Heart left ventricle (tissue), 16 donors: ENCODE data around the gene DRC1. TPM values are rescaled to one million over a fixed set of nuclear protein-coding genes. Genes with fewer than 3 reads are reported as not detected.

Source experiments
- ATAC-seq, 4 donors: fragments of 200-7000 bp; cut with Tn5 transposase; one replicate each; pipeline ENCODE4 v1.9.1; 2020 to 2022; ENCODE audit warnings: moderate library complexity in 4 of 4, mild to moderate bottlenecking in 3 of 4, moderate number of reproducible peaks in 1 of 4
- DNase-seq, 5 donors: peaks; one replicate each; pipeline ENCODE4 v3.0.0-alpha.2; 2020
- H3K27ac ChIP-seq, 12 donors: fragments of 200-600 bp; sonication (generic) in 4 of 12; one replicate each; pipeline versions ENCODE4 v1.5.0 to v1.8.0; 2016 to 2022; ENCODE audit warnings: mild to moderate bottlenecking in 2 of 12
- H3K27me3 ChIP-seq, 9 donors: fragments of 200-600 bp; sonication (generic) in 2 of 9; one replicate each; pipeline versions ENCODE4 v1.5.1 to v1.8.0; 2016 to 2022; ENCODE audit warnings: mild to moderate bottlenecking in 3 of 9
- H3K36me3 ChIP-seq, 9 donors: fragments of 200-600 bp; sonication (generic) in 2 of 9; one replicate each; pipeline versions ENCODE4 v1.5.0 to v1.8.0; 2018 to 2022; ENCODE audit warnings: mild to moderate bottlenecking in 2 of 9
- H3K4me1 ChIP-seq, 12 donors: fragments of 200-600 bp; sonication (generic) in 4 of 12; one replicate each; pipeline versions ENCODE4 v1.5.0 to v1.8.0; 2016 to 2022; ENCODE audit warnings: mild to moderate bottlenecking in 3 of 12
- H3K4me3 ChIP-seq, 12 donors: fragments of 200-600 bp; sonication (generic) in 4 of 12; one replicate each; pipeline versions ENCODE4 v1.5.0 to v1.8.0; 2017 to 2022; ENCODE audit warnings: mild to moderate bottlenecking in 9 of 12, moderate library complexity in 4 of 12
- H3K9me3 ChIP-seq, 12 donors: fragments of 200-600 bp; sonication (generic) in 4 of 12; one replicate each; pipeline versions ENCODE4 v1.5.0 to v1.8.0; 2016 to 2022; ENCODE audit warnings: mild to moderate bottlenecking in 1 of 12
- POLR2A ChIP-seq, 2 donors: fragments of 450-650 bp; IDR thresholded peaks; one replicate each; pipeline ENCODE4 v1.6.1; 2017; ENCODE audit warnings: antibody characterized with exemption in 2 of 2, mild to moderate bottlenecking in 2 of 2, moderate library complexity in 2 of 2
- WGBS, 4 donors: extraction: QIAGEN DNeasy Blood & Tissue Kit in 2 of 4; methylation state at CpG; one replicate each; pipeline versions ENCODE4 v1.1.5 to v1.1.7; 2013 to 2018; 5-methylcytosine and 5-hydroxymethylcytosine counted together
- intact Hi-C, 10 donors: fragments of 100-400 bp; cut with DNase I; formaldehyde crosslinking; loops; one replicate each; pipeline versions ENCODE4 v1.11.1 to v1.14.2; 2022
- polyA plus RNA-seq, 2 donors: library from polyadenylated mRNA; stranded (reverse); fragments of 200-250 nt; gene quantifications; one replicate each; pipeline ENCODE4 v1.2.3, GENCODE V29; 2013
- total RNA-seq, 9 donors: library from RNA; depleted of rRNA in 2 of 9; stranded (reverse); fragments of >200 nt in 2 of 9; fragmentation: NEBNext Ultra II Directional in 3 of 9; extraction: Animal tissue kit (Norgen Biotek cat#: 25700) in 3 of 9; gene quantifications; one replicate each; pipeline versions ENCODE4 v1.1.0 to v1.2.4, GENCODE V29; 2016 to 2023
- TF ChIP-seq, protein P1 (sequence below), 12 donors: fragments of 200-600 bp; sonication (generic) in 4 of 12; IDR thresholded peaks; one replicate each; pipeline versions ENCODE4 v1.5.0 to v1.8.0; 2018 to 2022; ENCODE audit warnings: antibody characterized with exemption in 12 of 12, mild to moderate bottlenecking in 5 of 12
- donor health status: ischemic (EF 13 %, LVEDD 7.1; RV severe dilation, severe dysfunction).
- donor health status: healthy with polysubstance abuse.
- donor health status: DM: no; HTN: yes; CAD: no.
- donor health status: DM: no; HTN: no; CAD: no.
- donor health status: ischemic (EF 25% LVEDD 6.9; RV normal size, moderate dysfunction).
- donor health status: ischemic (EF 25% LVEDD 5.7; RV mildly dilated, moderate dysfunction).
- donor health status: healthy.
- donor health status: DM: yes; HTN: yes; CAD: no.
- donor health status: ischemic (EF 35%, LVEDD 5.7; RV mildly dilated, moderate dysfunction).
- donor health status: nonischemic (EF 11% LVEDD 7.7; RV severe dilation, severe dysfunction).
- donor health status: DM: yes; HTN: yes; CAD: no.
- donor health status: PGD.
- donor health status: ischemic (EF 29% LVEDD 5.4; RV normal size, mild dysfunction).
- donor health status: nonischemic (EF 23%, LVEDD 6.1; RV moderate dilation, normal function).

DRC1 gene
- total and polyA plus RNA-seq, 11 donors: 0.15 to 0.73 (median 0.44) TPM; not detected in 8

GRCh38 chr2:26438926-26439325 lies 37.2 kb downstream of the DRC1 start:
- no peaks in the 10 kb centered on the region for H3K9me3 ChIP-seq
- ATAC-seq: no peak
- H3K27ac ChIP-seq: no peak overlapping the region
- no peaks in the 10 kb centered on the region for H3K27me3 ChIP-seq
- peaks cover 0 to 2% (median 0%) of the 10 kb centered on the region in 12 donors for H3K4me1 ChIP-seq
- no peak overlapping the region for H3K4me3 ChIP-seq
- no peaks in the 10 kb centered on the region for H3K36me3 ChIP-seq
- 61 to 79% (median 70%) methylated on average over 5 of the region's 5 CpGs for WGBS, 4 donors
- DNase-seq: no peak
- TF ChIP-seq POLR2A (IDR thresholded peaks at IDR 0.05): no peak
- TF ChIP-seq, protein P1, sequence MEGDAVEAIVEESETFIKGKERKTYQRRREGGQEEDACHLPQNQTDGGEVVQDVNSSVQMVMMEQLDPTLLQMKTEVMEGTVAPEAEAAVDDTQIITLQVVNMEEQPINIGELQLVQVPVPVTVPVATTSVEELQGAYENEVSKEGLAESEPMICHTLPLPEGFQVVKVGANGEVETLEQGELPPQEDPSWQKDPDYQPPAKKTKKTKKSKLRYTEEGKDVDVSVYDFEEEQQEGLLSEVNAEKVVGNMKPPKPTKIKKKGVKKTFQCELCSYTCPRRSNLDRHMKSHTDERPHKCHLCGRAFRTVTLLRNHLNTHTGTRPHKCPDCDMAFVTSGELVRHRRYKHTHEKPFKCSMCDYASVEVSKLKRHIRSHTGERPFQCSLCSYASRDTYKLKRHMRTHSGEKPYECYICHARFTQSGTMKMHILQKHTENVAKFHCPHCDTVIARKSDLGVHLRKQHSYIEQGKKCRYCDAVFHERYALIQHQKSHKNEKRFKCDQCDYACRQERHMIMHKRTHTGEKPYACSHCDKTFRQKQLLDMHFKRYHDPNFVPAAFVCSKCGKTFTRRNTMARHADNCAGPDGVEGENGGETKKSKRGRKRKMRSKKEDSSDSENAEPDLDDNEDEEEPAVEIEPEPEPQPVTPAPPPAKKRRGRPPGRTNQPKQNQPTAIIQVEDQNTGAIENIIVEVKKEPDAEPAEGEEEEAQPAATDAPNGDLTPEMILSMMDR (IDR thresholded peaks at IDR 0.05): no peak
- intact Hi-C loops: no loop called here

DNA sequence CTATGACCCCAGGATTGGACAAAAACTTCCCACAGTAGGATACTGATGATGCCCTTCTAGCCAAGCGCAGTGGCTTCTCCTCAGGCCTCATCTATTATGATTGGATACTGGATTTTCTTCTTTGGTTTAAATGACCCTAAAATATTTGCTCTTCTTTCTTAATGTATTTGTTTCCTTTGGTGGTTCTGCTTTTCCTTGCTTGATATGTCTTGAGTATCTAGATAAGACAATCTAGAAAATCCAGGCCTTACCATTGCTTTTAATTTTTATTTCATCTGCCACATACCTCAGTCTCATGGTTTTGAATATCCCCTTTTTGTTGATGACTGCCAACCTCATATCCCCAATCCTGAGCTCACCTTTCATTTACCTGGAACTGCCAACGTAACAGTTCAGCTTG lies 40.6 kb downstream of the DRC1 start:
- H3K9me3 ChIP-seq: no peaks in the 10 kb centered on the region
- no peak overlapping the region for H3K4me3 ChIP-seq
- TF ChIP-seq POLR2A (IDR thresholded peaks at IDR 0.05): no peak
- TF ChIP-seq, protein P1 (IDR thresholded peaks at IDR 0.05): no peak
- 93 to 98% (median 95%) methylated on average over 2 of the region's 2 CpGs for WGBS, 4 donors
- intact Hi-C loops: no loop called here
- ATAC-seq (no peak), DNase-seq (no peak)
- no peak overlapping the region for H3K27ac ChIP-seq
- no peaks in the 10 kb centered on the region for H3K27me3 ChIP-seq
- no peaks in the 10 kb centered on the region for H3K36me3 ChIP-seq
- H3K4me1 ChIP-seq: peaks cover 0 to 3% (median 0%) of the 10 kb centered on the region in 12 donors

- no peaks in the 10 kb centered on the region for H3K27me3 ChIP-seq
- intact Hi-C loops: no loop called here
- WGBS, 4 donors: 63 to 74% (median 66%) methylated on average over 3 of the region's 3 CpGs
- ATAC-seq: no peak
- H3K4me1 ChIP-seq: peaks cover 0 to 3% (median 0%) of the 10 kb centered on the region in 12 donors
- TF ChIP-seq, protein P1 (IDR thresholded peaks at IDR 0.05): no peak
- no peak for TF ChIP-seq POLR2A (IDR thresholded peaks at IDR 0.05)
- H3K36me3 ChIP-seq: no peaks in the 10 kb centered on the region
- no peak overlapping the region for H3K4me3 ChIP-seq
- H3K27ac ChIP-seq: no peak overlapping the region
- H3K9me3 ChIP-seq: no peaks in the 10 kb centered on the region
- DNase-seq: no peak
Observed at GRCh38 chr2:26442707-26443106, 41.0 kb downstream of the DRC1 start.

DNA sequence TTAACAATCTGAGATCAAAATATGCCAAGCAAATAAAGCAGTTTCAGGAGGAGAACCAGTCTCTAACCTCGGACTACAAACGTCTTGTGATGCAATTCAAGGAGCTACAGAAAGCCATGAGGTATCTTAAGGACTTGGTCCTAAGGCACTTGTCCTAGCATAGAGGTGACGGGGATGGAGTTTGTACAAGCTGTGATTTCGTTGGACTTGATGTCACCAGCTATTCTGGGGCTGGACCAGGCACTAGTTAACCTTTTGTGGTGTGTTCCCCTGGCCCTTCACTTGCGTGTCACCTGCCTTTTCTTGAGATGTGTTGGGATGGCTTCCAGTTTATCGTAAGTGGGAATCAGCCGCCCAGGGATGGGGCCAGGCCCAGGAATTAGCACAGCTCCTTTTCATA lies 42.5 kb downstream of the DRC1 start:
- peak in 1 of 5 donors; percentile 65 for DNase-seq
- TF ChIP-seq, protein P1 (IDR thresholded peaks at IDR 0.05): no peak
- TF ChIP-seq POLR2A (IDR thresholded peaks at IDR 0.05): no peak

More for the DNA sequence above, 42.5 kb downstream of the DRC1 start:
- no peaks in the 10 kb centered on the region for H3K27me3 ChIP-seq
- H3K27ac ChIP-seq: no peak overlapping the region
- peak; percentile 81 to 96 (median 92) for ATAC-seq
- WGBS, 4 donors: 53 to 63% (median 57%) methylated on average over 7 of the region's 7 CpGs
- peaks cover 0 to 3% (median 0%) of the 10 kb centered on the region in 12 donors for H3K4me1 ChIP-seq
- no peaks in the 10 kb centered on the region for H3K36me3 ChIP-seq
- no peaks in the 10 kb centered on the region for H3K9me3 ChIP-seq
- no peak overlapping the region for H3K4me3 ChIP-seq
- intact Hi-C loops: no loop called here
